Heart left ventricle (tissue), 16 donors: ENCODE results near the gene KDM8. TPM values are rescaled to one million over a fixed set of nuclear protein-coding genes. Genes with fewer than 3 reads are reported as not detected.

Experiments used
- ATAC-seq, 4 donors: fragments of 200-7000 bp; cut with Tn5 transposase; one replicate each; pipeline ENCODE4 v1.9.1; 2020 to 2022; ENCODE audit warnings: moderate library complexity in 4 of 4, mild to moderate bottlenecking in 3 of 4, moderate number of reproducible peaks in 1 of 4
- DNase-seq, 5 donors: peaks; one replicate each; pipeline ENCODE4 v3.0.0-alpha.2; 2020
- H3K27ac ChIP-seq, 12 donors: fragments of 200-600 bp; sonication (generic) in 4 of 12; one replicate each; pipeline versions ENCODE4 v1.5.0 to v1.8.0; 2016 to 2022; ENCODE audit warnings: mild to moderate bottlenecking in 2 of 12
- H3K27me3 ChIP-seq, 9 donors: fragments of 200-600 bp; sonication (generic) in 2 of 9; one replicate each; pipeline versions ENCODE4 v1.5.1 to v1.8.0; 2016 to 2022; ENCODE audit warnings: mild to moderate bottlenecking in 3 of 9
- H3K36me3 ChIP-seq, 9 donors: fragments of 200-600 bp; sonication (generic) in 2 of 9; one replicate each; pipeline versions ENCODE4 v1.5.0 to v1.8.0; 2018 to 2022; ENCODE audit warnings: mild to moderate bottlenecking in 2 of 9
- H3K4me1 ChIP-seq, 12 donors: fragments of 200-600 bp; sonication (generic) in 4 of 12; one replicate each; pipeline versions ENCODE4 v1.5.0 to v1.8.0; 2016 to 2022; ENCODE audit warnings: mild to moderate bottlenecking in 3 of 12
- H3K4me3 ChIP-seq, 12 donors: fragments of 200-600 bp; sonication (generic) in 4 of 12; one replicate each; pipeline versions ENCODE4 v1.5.0 to v1.8.0; 2017 to 2022; ENCODE audit warnings: mild to moderate bottlenecking in 9 of 12, moderate library complexity in 4 of 12
- H3K9me3 ChIP-seq, 12 donors: fragments of 200-600 bp; sonication (generic) in 4 of 12; one replicate each; pipeline versions ENCODE4 v1.5.0 to v1.8.0; 2016 to 2022; ENCODE audit warnings: mild to moderate bottlenecking in 1 of 12
- POLR2A ChIP-seq, 2 donors: fragments of 450-650 bp; IDR thresholded peaks; one replicate each; pipeline ENCODE4 v1.6.1; 2017; ENCODE audit warnings: antibody characterized with exemption in 2 of 2, mild to moderate bottlenecking in 2 of 2, moderate library complexity in 2 of 2
- WGBS, 4 donors: extraction: QIAGEN DNeasy Blood & Tissue Kit in 2 of 4; methylation state at CpG; one replicate each; pipeline versions ENCODE4 v1.1.5 to v1.1.7; 2013 to 2018; 5-methylcytosine and 5-hydroxymethylcytosine counted together
- intact Hi-C, 10 donors: fragments of 100-400 bp; cut with DNase I; formaldehyde crosslinking; loops; one replicate each; pipeline versions ENCODE4 v1.11.1 to v1.14.2; 2022
- polyA plus RNA-seq, 2 donors: library from polyadenylated mRNA; stranded (reverse); fragments of 200-250 nt; gene quantifications; one replicate each; pipeline ENCODE4 v1.2.3, GENCODE V29; 2013
- total RNA-seq, 9 donors: library from RNA; depleted of rRNA in 2 of 9; stranded (reverse); fragments of >200 nt in 2 of 9; fragmentation: NEBNext Ultra II Directional in 3 of 9; extraction: Animal tissue kit (Norgen Biotek cat#: 25700) in 3 of 9; gene quantifications; one replicate each; pipeline versions ENCODE4 v1.1.0 to v1.2.4, GENCODE V29; 2016 to 2023
- TF ChIP-seq, protein P1 (sequence below), 12 donors: fragments of 200-600 bp; sonication (generic) in 4 of 12; IDR thresholded peaks; one replicate each; pipeline versions ENCODE4 v1.5.0 to v1.8.0; 2018 to 2022; ENCODE audit warnings: antibody characterized with exemption in 12 of 12, mild to moderate bottlenecking in 5 of 12
- donor health status: ischemic (EF 13 %, LVEDD 7.1; RV severe dilation, severe dysfunction).
- donor health status: healthy with polysubstance abuse.
- donor health status: DM: no; HTN: yes; CAD: no.
- donor health status: DM: no; HTN: no; CAD: no.
- donor health status: ischemic (EF 25% LVEDD 6.9; RV normal size, moderate dysfunction).
- donor health status: ischemic (EF 25% LVEDD 5.7; RV mildly dilated, moderate dysfunction).
- donor health status: healthy.
- donor health status: DM: yes; HTN: yes; CAD: no.
- donor health status: ischemic (EF 35%, LVEDD 5.7; RV mildly dilated, moderate dysfunction).
- donor health status: nonischemic (EF 11% LVEDD 7.7; RV severe dilation, severe dysfunction).
- donor health status: DM: yes; HTN: yes; CAD: no.
- donor health status: PGD.
- donor health status: ischemic (EF 29% LVEDD 5.4; RV normal size, mild dysfunction).
- donor health status: nonischemic (EF 23%, LVEDD 6.1; RV moderate dilation, normal function).

The KDM8 gene
- total and polyA plus RNA-seq, 11 donors, result 1.4 to 8.4 (median 3.5) TPM

DNA sequence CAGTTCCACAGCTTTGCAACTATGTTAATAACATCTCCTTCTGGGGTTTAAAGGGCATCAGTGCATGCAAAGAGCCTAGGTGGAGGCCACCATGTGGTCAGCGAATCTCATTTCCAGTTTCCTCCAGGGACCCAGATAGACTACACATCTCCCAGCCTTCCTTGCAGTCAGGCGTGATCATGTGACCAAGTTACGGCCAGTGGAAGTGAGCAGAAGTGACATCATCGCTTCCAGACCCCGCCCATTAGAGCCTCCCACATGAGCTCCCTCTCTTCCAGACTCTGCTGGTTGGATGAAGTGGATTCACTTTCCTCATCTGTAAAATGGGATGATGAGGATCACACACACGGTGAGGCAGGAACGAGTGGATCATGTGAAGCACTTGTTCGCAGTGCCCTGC, 27.4 kb upstream of the KDM8 start:
- H3K27ac ChIP-seq, result no peak overlapping the region
- no peaks in the 10 kb centered on the region for H3K36me3 ChIP-seq
- TF ChIP-seq, protein P1, sequence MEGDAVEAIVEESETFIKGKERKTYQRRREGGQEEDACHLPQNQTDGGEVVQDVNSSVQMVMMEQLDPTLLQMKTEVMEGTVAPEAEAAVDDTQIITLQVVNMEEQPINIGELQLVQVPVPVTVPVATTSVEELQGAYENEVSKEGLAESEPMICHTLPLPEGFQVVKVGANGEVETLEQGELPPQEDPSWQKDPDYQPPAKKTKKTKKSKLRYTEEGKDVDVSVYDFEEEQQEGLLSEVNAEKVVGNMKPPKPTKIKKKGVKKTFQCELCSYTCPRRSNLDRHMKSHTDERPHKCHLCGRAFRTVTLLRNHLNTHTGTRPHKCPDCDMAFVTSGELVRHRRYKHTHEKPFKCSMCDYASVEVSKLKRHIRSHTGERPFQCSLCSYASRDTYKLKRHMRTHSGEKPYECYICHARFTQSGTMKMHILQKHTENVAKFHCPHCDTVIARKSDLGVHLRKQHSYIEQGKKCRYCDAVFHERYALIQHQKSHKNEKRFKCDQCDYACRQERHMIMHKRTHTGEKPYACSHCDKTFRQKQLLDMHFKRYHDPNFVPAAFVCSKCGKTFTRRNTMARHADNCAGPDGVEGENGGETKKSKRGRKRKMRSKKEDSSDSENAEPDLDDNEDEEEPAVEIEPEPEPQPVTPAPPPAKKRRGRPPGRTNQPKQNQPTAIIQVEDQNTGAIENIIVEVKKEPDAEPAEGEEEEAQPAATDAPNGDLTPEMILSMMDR (IDR thresholded peaks at IDR 0.05), result no peak
- TF ChIP-seq POLR2A (IDR thresholded peaks at IDR 0.05), result no peak
- no peaks in the 10 kb centered on the region for H3K27me3 ChIP-seq
- 87 to 91% (median 89%) methylated on average over 8 of the region's 8 CpGs for WGBS, 4 donors
- no peak overlapping the region for H3K4me3 ChIP-seq
- ATAC-seq (no peak), DNase-seq (no peak)
- H3K9me3 ChIP-seq, result peaks cover 0 to 9% (median 0%) of the 10 kb centered on the region in 12 donors
- H3K4me1 ChIP-seq, result peaks cover 0 to 21% (median 0%) of the 10 kb centered on the region in 12 donors
- intact Hi-C loops, result loop anchor here in 2 of 10 donors (5.0 to 10.0 kb wide), 2 partner anchors 189 to 281 kb away; no protein-coding TSS in a partner anchor

DNA sequence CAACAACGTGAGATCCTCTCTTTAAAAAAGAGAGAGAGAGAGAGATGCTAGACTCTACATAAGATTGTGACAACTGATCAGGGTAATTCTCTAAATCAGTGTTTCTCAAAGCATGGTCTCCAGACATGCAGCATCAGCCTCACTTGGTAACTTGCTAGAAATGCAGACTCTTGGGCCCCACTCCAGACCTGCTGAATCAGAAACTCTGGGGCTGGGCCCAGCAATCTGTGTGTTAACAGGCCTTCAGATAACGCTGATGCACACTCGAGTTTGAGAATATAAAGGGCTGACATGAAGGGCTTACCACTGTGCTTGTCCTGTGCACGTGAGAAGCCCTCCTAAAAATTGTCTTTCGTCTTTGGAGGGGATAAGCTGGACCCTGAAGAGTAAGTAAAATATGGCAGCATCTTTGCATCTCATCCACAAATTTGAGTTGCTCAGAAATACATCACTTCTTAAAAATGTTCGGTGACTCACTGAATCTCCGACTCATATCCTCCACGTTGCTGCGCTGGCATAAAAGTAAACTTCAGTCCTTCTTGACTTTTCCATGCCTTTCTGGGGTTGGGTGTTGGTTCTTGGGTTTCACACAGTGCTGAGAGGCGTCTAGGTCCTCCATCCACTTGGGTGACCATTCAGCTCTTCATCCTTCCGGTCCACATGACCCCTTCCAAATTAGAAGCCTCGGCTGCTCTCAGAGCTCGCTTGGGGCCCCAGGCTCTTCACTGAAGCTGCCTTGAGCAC, 26.1 kb upstream of the KDM8 start:
- Histone ChIP-seq H3K36me3 (no peaks in the 10 kb centered on the region), H3K4me1 (peaks cover 0 to 21% (median 0%) of the 10 kb centered on the region in 12 donors), H3K4me3 (no peak overlapping the region), H3K9me3 (peaks cover 0 to 5% (median 0%) of the 10 kb centered on the region in 12 donors), H3K27me3 (no peaks in the 10 kb centered on the region), H3K27ac (no peak overlapping the region)
- TF ChIP-seq, protein P1 (IDR thresholded peaks at IDR 0.05), result no peak
- TF ChIP-seq POLR2A (IDR thresholded peaks at IDR 0.05), result no peak
- WGBS, 4 donors, result 80 to 87% (median 82%) methylated on average over 12 to 13 of the region's 13 CpGs
- no peak for DNase-seq
- no peak for ATAC-seq
- intact Hi-C loops, result loop anchor here in 2 of 10 donors (5.0 to 10.0 kb wide), 2 partner anchors 188 to 280 kb away; no protein-coding TSS in a partner anchor

DNA sequence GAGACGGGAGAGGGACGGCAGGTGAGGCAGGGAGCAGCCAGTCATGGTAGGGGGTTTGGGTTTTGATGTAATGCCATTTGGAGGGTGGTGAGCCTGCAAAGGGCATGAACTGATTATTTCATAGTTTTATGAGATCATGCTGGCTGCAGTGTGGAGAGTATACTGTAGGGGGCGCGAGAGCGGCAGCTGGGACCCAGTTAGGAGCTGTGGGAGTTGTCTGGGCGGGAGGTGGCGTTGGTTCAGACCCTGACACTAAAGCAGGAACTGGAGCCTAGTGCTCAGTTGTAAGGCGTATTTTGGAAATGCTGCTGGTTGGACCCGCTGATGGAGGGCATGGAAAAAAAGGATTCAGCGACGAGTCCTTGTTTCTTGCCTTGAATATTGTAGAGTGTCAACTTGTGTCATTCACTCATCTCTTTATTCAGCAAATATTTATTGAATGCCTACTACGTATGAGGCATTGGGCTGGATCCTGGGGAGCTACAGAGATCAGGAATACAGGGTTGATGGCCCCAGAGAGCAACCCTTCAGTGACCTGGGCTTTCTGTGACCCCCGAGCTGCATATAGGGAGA, 23.7 kb upstream of the KDM8 start:
- intact Hi-C loops, result loop anchor here (1.0 to 10.0 kb wide), 8 partner anchors 185 to 278 kb away; no protein-coding TSS in a partner anchor
- Histone ChIP-seq H3K36me3 (no peaks in the 10 kb centered on the region), H3K4me3 (no peak overlapping the region), H3K27me3 (no peaks in the 10 kb centered on the region), H3K4me1 (peaks cover 0 to 9% (median 0%) of the 10 kb centered on the region in 12 donors), H3K27ac (no peak overlapping the region), H3K9me3 (peaks cover 0 to 7% (median 0%) of the 10 kb centered on the region in 12 donors)
- peak; percentile 83 to 91 (median 86) for DNase-seq
- WGBS, 4 donors, result 16 to 20% (median 18%) methylated on average over 13 of the region's 13 CpGs
- ATAC-seq, result peak; percentile 79 to 98 (median 96)
- no peak for TF ChIP-seq POLR2A (IDR thresholded peaks at IDR 0.05)
- TF ChIP-seq, protein P1 (IDR thresholded peaks at IDR 0.05), result peak; percentile 85 to 97 (median 93)
